ENCODE data around the gene ATP6V0D1.
"Not testable (repeated sequence)": the region's sequence is repeated elsewhere in the genome, so short reads cannot be mapped to it uniquely, and the experiment has no call there.

ATP6V0D1 gene

DNA sequence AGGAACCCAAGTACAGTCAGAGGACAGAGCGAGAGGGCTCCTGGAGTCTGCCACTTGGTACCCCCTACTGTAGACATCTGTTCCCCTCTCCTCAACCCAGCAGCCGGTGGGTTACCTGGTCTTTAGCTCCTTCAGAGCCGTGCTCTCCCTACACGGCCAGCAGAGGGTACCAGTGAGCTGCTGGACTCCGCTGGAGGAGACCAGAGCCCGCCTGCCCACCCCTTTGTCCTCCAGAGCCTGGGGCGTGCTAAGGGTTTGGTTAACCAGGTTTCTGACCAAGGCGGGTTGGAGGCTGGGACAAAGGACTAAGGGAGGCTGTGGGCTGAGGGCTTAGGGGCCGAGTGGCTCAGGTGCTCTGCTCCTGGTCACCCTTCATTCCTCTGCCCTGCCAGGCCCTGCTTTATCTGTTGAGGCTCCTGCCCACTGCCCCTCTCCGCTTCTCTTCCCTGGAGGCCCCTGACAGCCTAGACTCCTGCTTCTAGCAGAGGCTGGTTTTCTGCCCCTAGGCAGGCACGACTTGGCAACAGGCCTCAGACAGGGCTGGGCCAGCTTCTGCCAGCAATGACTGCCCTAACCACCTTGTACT, 52.7 kb downstream of the ATP6V0D1 start:
- peak; percentile 75 for DNase-seq (ENCODE audit: low spot score)

DNA sequence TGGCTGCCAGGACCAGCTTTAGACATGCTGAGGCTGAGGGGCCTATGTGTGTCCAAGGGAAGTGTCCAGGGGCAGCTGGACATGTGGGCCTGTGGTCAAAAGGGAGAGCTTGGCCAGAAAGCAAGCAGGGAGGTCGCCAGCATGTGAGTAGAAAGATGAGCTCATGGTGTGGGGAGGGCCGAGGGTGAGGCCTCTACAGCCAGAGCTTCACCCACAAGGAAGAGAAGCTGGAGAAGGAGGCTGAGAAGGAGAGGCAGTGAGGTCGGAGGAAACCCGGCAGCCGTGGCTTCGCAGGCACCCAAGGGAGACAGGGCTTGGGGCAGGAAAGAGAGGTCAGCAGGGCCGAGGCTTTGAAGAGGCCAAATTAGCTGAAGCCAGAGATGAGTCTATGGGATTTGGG, 54.0 kb downstream of the ATP6V0D1 start:
- no peak for DNase-seq (ENCODE audit: low spot score)

DNA sequence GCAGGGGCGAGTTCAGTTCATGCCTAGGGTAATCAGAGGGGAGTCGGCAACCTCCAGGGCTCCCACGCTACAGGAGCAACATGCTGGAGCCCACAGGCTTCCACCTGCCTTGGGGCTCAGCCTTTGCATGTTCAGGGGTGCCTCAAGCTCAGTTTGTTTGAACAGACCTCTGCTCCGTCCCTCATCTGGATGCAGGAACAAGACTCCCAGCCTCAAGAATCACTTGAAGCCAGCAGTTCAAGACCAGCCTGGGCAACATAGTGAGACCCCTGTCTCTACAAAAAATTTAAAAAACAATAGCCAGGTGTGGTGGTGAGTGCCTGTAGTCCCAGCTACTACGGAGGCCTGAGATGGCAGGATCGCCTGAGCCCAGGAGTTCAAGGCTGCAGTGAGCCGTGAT, 54.9 kb downstream of the ATP6V0D1 start:
- no peak for DNase-seq (ENCODE audit: low spot score)

DNA sequence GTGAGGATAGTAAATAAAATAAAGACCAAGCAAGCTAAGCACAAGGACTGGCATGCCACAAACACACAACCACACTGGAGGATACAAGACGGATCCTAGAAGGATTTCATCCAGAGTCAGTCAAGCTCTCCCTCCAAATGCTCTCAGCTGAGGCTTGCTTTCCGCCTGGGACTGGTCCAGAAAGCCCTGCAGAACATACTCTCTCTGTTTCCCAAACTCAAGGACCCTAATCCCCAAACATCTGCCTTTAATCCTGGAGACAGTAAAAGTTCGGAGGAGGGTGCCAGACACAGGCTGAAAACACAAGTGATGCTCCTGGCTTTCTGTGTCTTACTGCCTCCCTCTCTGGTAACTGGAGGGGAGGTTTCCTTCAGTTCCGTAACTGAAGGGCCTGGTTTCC, 55.4 kb downstream of the ATP6V0D1 start:
- DNase-seq (ENCODE audit: low spot score): no peak

DNA sequence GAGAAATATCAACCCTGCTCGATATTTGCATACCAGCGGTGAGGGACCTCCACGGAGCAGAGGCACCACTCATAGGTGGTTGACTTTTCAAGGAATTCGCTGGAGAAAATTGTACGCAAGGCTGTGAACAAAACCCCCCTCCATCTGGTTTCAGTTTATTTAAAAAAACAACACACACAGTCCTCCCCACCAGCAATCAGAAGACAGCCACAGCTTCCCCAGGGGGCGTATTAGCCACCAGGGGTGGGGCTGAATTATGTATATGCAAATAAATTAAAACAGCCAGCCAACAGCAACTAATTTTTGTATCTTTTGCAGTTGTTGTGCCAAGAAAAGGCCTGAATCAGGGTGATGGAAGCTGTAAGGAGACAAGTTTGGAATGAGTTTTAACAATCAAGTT, 55.9 kb downstream of the ATP6V0D1 start:
- no peak for DNase-seq (ENCODE audit: low spot score)

DNA sequence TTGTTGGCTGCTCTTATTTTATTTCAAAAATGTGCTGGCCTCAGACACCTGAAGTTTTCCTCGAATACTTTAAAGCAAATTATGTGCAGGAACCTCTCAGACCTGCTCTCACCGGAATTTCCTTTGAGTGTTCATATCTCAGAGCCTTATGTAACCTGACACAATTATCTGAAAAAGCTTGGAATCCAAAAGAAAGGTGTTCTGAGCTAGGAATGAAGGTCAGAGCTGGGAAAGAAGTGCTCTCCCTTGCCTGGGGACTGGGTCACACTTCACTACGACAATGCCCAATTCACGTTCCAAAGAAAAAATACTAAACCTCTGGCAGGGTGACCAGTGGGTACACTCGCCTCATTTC, 56.7 kb downstream of the ATP6V0D1 start:
- no peak for DNase-seq (ENCODE audit: low spot score)

DNA sequence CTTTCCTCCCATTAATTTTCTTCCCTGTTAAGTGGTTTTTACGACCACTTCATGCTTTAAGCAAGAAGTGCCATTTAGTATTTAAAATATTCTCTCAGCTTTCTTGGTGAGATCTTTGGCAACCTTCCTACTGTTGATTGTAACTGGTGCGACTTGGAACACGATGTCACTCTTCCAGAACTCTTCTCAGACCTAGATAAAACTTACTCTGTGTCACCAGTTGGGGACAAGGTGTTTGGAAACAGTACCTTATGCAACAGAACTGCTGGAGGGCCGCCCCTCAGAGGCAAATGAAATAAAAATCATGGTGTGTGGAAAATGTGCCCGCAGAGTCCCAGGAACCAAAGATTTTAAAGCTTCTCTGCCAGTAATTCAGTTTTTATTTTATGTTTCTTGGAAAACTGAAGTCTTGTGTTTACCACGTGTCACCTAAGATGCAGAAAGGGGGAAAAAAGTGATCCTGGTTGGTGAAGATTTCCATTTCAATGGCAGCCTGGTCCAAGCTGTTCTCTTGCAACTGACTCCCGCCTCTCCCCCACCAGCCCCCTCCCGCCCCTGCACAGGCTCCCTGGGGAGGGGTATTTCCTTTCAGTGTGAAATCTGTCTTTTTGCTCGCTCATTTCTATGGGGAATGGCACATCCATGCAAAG, 57.2 kb downstream of the ATP6V0D1 start:
- DNase-seq (ENCODE audit: low spot score): no peak

DNA sequence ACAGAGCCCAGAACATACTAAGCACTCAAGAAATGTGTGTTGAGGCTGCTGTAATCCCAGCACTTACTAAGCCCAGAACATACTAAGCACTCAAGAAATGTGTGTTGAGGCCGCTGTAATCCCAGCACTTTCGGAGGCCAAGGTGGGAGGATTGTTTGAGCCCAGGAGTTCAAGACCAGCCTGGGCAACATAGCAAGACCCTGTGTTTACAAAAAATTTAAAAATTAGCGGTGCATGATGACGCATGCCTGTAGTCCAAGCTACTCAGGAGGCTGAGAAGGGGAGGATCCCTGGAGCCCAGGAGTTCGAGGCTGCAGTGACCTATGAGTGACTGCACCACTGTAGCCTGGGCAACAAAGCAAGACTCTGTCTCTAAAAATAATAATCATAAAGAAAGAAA, 57.9 kb downstream of the ATP6V0D1 start:
- no peak for DNase-seq (ENCODE audit: low spot score)

DNA sequence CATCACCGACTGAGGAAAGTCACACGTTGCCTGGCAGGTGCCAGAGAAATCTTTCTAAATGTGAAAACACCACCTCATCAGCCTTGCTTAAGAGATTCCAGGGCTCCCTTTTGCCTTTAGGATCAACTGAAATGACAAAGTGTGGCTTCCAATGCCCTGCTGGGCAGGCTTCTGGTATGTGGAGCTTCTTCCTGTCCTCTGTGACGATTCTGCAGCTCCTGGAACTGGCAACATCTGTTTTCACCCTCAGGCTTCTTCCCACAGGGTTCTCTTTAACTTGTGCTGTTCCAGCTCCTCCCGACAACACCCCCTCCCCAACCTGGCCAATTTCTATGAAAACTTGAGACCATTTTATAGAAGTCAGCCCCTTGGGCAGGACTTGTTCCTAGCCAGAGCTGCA, 59.9 kb downstream of the ATP6V0D1 start:
- DNase-seq (ENCODE audit: low spot score): no peak

DNA sequence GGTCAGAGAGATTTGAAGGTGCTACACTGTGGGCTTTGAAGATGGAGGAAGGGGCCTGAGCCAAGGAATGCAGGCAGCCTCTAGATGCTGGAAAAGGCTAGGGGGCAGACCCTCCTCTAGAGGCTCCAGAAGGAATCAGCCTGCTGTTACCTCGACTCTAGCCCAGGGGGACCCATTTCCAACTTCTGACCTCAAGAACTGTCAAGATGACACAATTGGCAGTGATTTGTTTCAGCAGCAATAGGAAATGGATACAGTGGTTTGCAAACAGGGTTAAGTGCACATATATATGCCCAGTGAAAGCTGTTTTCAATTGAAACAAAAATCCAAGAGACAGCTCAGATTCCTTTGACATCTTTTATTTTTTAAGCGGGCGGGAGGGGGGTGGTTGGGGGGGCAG, 61.0 kb downstream of the ATP6V0D1 start:
- DNase-seq (ENCODE audit: low spot score): no peak

DNA sequence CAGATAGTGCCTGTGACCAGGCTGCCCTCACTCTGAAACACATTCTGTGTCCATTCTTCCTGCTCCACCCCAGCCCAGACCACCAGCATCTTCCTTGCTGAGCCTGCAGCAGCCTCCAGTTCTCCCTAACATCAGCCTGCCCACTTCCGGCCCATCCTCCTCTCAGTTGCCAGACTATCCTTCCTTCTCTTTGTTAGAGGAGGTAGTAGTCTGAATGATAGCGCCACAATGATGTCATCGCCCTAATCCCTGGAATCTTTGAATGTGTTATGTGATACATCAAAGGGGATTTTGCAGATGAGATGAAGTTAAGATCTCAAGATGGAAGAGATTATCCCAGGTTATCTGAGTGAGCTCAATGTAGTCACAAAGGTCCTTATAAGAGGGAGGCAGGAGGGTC, 61.5 kb downstream of the ATP6V0D1 start:
- DNase-seq (ENCODE audit: low spot score): no peak

DNA sequence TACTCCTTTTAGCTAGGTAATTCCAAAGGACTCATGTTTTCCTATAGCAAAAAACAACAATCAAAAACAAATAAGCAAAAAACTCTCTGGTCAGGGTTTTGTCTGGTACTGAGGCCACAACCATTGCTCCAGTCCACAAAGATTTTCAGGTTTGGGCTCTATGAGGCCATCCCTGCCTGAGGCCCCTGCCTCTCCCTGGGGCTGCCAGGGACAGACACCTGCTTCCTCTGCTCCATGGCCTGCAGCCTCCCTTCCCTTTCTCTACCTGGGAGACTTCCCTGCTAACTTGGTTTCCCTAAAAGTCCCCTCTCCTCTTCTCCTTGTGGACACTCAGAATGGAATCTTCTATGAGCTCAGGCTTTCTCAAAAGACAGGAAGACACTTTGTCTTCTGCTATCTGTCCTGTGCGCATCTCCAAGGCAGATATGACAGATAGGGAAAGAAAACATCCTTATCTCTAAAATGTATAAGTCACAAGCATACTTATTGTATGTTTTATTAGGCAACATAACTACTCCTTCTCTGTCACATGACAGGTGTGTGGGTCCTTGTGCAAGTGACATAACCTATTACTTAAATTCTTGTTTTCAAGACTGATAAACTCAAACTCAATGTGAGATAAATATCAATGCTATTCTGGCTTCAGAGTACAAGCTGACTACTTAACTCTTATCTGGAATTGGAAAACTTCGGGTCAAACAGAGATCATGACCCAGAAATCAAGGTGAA, 63.5 kb downstream of the ATP6V0D1 start:
- no peak for DNase-seq (ENCODE audit: low spot score)

DNA sequence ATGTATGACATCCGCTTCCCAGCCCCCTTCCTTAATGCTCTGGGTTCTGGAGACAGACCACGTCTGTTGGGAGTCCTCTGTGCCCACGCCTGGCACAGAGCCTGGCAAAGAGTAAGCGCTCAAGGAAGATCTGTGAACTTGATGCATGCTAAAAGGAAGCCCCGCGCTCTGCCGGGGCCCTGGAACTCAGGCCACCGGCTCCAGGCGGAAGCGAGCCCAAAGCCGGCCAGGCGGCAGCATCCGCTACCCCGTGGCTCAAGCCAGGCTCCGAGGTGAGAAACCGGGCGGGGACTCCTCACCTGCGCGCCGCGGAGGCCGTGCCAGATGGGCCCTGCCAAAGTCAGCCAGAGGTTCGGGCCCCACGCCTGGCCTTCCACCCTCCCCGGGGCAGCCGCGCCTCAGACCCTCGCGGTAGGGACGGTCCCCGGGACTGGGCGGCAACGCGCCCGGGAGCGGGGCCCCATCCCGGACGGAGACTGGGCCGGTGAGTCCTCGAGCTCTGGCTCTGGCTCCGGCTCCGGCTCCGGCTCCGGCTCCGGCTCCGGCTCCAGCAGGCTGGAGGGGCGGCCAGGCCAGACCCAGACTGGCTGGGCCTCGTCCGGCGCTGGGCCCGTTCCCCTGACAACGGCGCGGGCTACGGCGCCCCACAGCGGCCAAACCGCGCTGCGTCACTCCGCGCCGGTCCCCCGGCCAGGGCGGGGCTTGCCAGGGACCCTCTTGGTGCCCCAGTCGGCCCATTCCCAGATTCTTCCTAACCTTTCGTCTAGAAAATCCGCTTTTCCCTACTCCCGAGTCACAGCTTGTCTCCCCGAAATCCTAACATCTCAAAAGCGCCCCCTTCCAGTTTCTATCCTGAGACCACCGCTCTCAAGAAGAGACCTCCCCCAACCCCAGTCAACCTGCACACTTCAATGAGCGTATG, 64.8 kb downstream of the ATP6V0D1 start, which contains the start of gene ZDHHC1:
TSS of gene ZDHHC1 (minus strand) at position 606 of the 922 bp plus-strand sequence. CDS start 8,702 bp downstream, outside the sequence.
- DNase-seq (ENCODE audit: low spot score): peak; percentile 62

DNA sequence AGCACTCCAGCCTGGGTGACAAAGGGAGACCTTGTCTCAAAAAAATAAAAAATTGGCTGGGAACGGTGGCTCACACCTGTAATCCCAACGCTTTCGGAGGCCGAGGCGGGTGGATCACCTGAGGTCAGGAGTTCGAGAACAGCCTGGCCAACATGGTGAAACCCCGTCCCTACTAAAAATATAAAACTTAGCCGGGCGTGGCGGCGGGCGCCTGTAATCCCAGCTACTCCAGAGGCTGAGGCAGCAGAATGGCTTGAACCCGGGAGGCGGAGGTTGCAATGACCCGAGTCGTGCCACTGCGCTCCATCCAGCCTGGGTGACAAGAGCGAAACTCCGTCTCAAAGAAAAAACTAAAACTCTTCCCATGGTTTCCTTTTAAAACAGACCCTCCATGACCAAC, 65.5 kb downstream of the ATP6V0D1 start:
- DNase-seq (ENCODE audit: low spot score): not testable (repeated sequence)

DNA sequence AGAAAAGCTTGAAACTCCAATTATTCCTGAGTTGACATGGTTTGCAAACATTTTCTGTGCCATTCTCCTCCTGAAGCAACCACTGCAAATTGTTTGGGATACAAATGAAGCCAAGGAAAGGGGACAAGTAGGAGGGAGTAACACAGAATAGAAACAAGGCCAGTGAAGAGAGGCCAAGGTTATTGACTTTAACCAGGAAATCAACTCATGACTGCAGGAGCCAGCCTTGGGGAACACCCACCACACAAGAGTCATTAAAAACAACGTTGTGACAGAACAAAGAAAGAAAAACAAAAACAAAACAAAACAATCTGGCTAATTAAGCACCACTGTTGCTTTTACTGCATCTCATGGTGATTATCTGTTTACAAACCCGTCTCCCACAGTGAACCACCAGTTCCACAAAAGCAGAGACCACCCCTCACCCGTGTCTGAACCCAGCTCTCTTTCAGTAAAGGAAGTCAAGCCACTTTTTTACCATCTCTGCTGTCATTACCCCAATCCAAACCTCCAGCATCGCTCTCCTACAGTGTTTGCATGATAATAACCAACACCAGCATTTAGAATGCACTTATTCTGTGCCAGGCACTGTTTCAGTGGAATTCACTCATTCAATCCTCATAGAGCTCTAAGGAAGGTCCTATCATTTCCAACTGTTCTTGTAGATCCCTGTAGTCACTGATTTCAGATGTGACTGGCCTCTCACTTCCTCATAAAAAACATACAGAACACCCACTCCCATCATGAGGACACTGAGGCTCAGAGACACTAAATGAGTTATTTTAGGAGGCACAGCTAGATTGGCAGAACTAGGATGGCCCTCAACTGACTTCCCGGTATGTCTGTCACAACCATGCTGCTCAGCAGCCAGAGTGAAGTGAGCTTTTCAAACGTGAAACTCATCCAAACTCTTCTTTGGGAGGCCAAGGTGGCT, 66.7 kb downstream of the ATP6V0D1 start:
- no peak for DNase-seq (ENCODE audit: low spot score)

DNA sequence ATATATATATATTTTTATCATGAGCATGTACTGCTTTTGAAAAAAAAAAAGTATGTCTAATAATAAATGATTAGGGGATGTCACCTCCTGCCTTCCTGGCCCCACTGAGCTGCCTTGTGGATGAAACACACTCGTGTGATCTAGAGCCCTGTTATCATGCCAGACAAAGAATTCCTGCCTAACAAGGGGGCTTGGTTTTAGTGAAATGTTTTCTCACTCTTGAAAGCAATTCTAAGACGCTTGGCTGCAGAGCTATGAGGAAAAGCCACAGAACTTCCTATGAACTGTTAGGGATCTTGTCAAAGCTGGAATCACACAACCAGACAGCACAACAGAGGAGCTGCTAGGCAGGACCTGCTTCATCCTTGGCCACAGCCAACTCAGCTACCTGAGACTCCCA, 68.7 kb downstream of the ATP6V0D1 start:
- DNase-seq (ENCODE audit: low spot score): no peak

DNA sequence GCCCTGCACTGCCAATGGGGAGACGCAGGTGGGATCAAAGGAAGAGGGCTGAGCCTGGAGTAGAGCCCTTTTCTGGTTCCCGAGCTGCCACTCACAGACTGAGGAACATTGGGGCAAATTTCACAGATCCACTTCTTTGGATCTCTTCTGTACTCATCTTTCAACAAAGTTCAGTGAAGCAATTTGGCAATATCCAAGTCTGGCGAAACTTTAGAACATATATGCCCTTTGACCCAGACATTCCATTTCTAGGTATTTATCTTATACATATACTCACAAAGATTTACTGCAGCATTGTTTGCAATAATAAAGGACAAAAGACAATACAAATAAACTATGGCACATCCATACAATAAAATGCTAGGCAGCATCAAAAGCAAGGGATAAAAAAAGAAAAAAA, 69.6 kb downstream of the ATP6V0D1 start:
- no peak for DNase-seq (ENCODE audit: low spot score)

DNA sequence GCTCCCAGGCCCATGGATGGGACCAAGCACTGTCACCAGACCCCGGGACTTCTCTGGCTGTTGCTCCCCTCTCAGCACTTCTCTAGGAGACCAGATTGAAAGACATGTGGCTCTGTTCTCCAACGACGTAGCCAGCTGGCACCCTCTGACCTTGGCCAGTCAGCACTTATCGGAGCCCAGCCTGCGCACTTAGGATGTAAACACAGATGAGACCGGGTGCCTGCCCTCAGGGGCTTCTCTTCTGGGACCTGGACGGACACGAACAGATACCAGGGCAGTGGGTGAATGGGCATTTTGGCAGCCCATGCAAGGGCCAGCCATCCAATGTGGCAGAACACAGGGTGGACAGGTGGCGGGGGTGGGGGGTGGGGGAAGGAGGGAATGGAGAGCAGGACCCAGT, 71.3 kb downstream of the ATP6V0D1 start:
- DNase-seq (ENCODE audit: low spot score): no peak

DNA sequence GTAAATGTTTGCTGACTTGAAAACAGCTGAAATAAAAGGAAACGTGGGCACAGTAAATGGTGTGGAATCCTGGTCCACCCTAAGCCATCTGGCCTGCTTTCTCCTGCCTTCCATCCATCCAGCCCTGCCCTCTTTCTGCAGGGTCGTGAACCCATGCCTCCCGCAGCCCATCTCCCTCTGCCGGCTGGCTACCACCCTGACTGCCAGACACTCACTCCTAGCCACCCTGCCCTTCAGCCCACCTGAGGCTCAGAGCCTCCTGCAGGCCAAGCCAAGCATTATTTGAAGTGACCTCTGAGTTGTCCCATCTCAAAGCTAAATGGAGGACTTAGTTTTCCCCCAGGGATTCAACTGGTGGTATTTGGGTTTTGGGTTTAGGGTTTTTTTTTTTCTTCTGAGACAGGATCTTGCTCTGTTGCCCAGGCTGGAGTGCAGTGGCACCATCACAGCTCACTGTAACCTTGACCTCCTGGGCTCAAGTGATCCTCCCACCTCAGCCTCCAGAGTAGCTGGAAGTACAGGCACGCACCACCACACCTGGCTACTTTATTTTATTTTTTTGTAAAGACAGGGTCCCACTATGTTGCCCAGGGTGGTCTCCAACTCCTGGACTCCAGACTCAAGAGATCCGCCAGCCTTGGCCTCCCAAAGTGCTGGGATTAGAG, 73.0 kb downstream of the ATP6V0D1 start:
- DNase-seq (ENCODE audit: low spot score): no peak

DNA sequence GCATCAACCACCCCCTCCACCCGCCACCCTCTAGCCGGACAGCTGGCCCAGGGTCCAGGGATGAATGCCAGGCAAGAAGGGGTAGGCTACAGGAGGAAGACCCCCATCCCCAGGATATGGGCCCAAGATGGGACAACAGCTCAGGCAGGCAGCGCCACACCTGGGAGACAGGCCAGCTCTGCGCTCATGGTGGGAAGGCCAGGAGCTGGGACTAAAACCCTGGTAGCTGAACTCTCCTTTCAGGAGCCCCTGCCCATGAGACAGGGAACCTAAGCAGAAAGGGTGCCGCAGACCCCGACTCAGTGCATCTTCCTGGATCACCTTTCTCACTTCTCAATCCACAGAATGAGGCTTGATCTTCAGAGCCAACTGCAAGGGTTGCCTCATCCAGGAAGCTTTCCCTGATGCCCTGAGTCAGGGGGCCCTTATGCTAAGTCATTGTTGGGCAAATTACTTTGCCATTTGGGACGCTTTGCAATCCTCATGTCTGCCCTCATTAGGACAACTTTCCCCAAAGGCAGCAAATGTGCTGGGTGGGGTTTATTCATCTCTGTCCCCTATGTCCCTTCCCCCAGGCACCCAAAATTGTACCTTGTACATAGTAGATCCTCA, 73.7 kb downstream of the ATP6V0D1 start:
- DNase-seq (ENCODE audit: low spot score): no peak
